ENCODE data around the gene FYCO1.

FYCO1 gene

DNA sequence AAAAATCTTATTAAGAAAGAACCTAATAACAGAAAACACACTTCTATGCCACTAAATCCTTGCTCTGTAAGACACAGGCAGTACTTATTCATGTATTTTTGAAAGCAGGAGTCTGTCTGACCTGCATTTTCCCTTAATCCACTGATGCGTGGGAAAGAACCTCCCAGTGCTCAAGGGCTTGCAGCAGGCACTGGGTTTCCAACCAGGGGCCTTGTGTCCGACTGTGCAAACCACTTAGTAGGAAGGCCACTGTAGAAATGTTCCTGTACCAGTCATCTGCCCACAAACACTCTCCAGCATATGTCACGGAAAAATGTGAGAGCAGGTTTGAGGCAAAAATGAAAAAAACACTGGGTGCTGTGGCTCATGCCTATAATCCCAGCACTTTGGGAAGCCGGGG is 39.9 kb downstream of the FYCO1 start:
- Histone ChIP-seq H2AK5ac (ENCODE audit: low read length) (no peak overlapping the region), H3K4me2 (ENCODE audit: low read length) (no peak overlapping the region), H3K4ac (ENCODE audit: low read depth, low read length) (no peak overlapping the region), H4K5ac (ENCODE audit: low read length) (no peak overlapping the region), H3K18ac (ENCODE audit: low read length) (no peak overlapping the region), H3K79me2 (ENCODE audit: control insufficient read depth, insufficient read depth, low read length) (no peaks in the 10 kb centered on the region), H2BK5ac (ENCODE audit: low read length) (no peak overlapping the region), H3K4me3 (ENCODE audit: low read length) (no peak overlapping the region), H3K79me1 (ENCODE audit: low read length) (no peaks in the 10 kb centered on the region), H4K8ac (ENCODE audit: low read depth, low read length) (no peak overlapping the region), H3K4me1 (ENCODE audit: control insufficient read depth, low read depth, low read length) (no peaks in the 10 kb centered on the region), H3K9ac (ENCODE audit: low read length) (no peak overlapping the region), H2BK120ac (ENCODE audit: low read depth, low read length) (no peak overlapping the region), H3K23ac (ENCODE audit: low read length) (no peak overlapping the region), H3K36me3 (ENCODE audit: control insufficient read depth, insufficient read depth, low read length) (peaks cover 5% of the 10 kb centered on the region), H3K27me3 (ENCODE audit: insufficient read depth, low read length, poor library complexity) (no peaks in the 10 kb centered on the region), H2BK15ac (replicated peaks; ENCODE audit: low read depth) (no peak overlapping the region), H3K56ac (ENCODE audit: low read length) (no peak overlapping the region), H3K27ac (ENCODE audit: low read depth, low read length) (no peak overlapping the region)
- WGBS (ENCODE audit: extremely low coverage, insufficient coverage, low lambda C conversion rate) = no CpG with 5 or more reads among the region's 4 CpGs
- DNase-seq = no peak

DNA sequence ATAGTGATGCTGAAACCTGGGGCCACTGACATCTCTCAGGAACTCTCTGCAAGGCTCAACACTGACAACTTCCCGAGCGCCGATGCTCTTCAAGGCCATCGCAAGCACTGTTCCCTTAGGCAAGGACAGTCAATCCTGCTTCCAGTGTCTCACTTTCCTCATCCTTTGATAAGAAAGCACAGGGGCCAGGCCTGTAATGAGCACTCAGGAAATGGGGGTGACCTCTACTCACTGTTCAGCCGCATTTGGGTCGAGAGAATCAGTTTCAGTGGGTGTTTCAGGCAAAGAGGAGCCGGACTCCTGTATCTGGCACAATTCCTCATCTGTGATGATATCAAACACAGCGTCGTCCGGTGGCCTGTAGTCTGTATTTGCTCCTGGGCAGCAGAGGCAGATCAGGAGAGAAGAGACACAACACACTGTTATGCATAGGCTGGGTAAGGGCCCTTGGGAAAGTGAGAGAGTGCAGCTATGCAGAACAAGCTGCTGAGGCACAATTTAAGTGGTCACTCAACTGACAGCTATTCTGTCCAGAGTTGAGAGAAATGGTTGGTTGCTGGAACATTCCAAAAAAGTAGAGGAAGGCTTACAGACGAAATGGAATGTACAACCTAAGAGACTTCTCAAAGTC is 40.5 kb downstream of the FYCO1 start:
- H2BK120ac ChIP-seq (ENCODE audit: low read depth, low read length) = no peak overlapping the region
- H2BK5ac ChIP-seq (ENCODE audit: low read length) = no peak overlapping the region
- H2AK5ac ChIP-seq (ENCODE audit: low read length) = no peak overlapping the region
- H2BK15ac ChIP-seq (replicated peaks; ENCODE audit: low read depth) = no peak overlapping the region
- no peak for DNase-seq
- H3K9ac ChIP-seq (ENCODE audit: low read length) = no peak overlapping the region
- H3K79me1 ChIP-seq (ENCODE audit: low read length) = no peaks in the 10 kb centered on the region
- H3K4me2 ChIP-seq (ENCODE audit: low read length) = no peak overlapping the region
- H3K27me3 ChIP-seq (ENCODE audit: insufficient read depth, low read length, poor library complexity) = no peaks in the 10 kb centered on the region
- H3K18ac ChIP-seq (ENCODE audit: low read length) = no peak overlapping the region
- WGBS (ENCODE audit: extremely low coverage, insufficient coverage, low lambda C conversion rate) = no CpG with 5 or more reads among the region's 11 CpGs
- H3K27ac ChIP-seq (ENCODE audit: low read depth, low read length) = no peak overlapping the region
- H3K56ac ChIP-seq (ENCODE audit: low read length) = no peak overlapping the region
- H3K4me1 ChIP-seq (ENCODE audit: control insufficient read depth, low read depth, low read length) = no peaks in the 10 kb centered on the region
- no peak overlapping the region for H3K23ac ChIP-seq (ENCODE audit: low read length)
- peaks cover 5% of the 10 kb centered on the region for H3K36me3 ChIP-seq (ENCODE audit: control insufficient read depth, insufficient read depth, low read length)
- no peaks in the 10 kb centered on the region for H3K79me2 ChIP-seq (ENCODE audit: control insufficient read depth, insufficient read depth, low read length)
- no peak overlapping the region for H4K5ac ChIP-seq (ENCODE audit: low read length)
- H4K8ac ChIP-seq (ENCODE audit: low read depth, low read length) = no peak overlapping the region
- H3K4ac ChIP-seq (ENCODE audit: low read depth, low read length) = no peak overlapping the region
- no peak overlapping the region for H3K4me3 ChIP-seq (ENCODE audit: low read length)

DNA sequence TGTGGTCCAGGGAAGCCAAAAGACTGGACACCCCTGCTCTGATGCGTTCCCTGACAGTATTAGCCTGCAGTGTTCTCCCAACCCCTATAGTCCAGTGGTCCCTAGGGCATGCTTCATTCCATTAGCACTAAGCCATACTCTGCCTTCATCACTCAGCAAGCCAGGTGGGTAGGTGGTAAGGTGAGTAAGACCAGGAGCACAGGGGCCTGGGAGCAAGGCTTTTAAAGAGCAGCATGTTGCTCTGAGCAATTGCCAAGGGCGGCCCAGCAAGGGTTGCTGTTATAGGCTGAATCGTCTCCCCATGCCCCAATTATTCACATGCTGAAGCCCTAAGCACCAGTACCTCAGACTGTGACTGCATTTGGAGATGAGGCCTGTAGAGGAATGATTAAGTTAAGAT is 41.3 kb downstream of the FYCO1 start:
- no CpG with 5 or more reads among the region's 3 CpGs for WGBS (ENCODE audit: extremely low coverage, insufficient coverage, low lambda C conversion rate)
- Histone ChIP-seq H3K56ac (ENCODE audit: low read length) (no peak overlapping the region), H3K18ac (ENCODE audit: low read length) (no peak overlapping the region), H3K4me3 (ENCODE audit: low read length) (no peak overlapping the region), H3K23ac (ENCODE audit: low read length) (no peak overlapping the region), H2BK120ac (ENCODE audit: low read depth, low read length) (no peak overlapping the region), H3K4me1 (ENCODE audit: control insufficient read depth, low read depth, low read length) (no peaks in the 10 kb centered on the region), H3K27ac (ENCODE audit: low read depth, low read length) (no peak overlapping the region), H2AK5ac (ENCODE audit: low read length) (no peak overlapping the region), H3K27me3 (ENCODE audit: insufficient read depth, low read length, poor library complexity) (no peaks in the 10 kb centered on the region), H3K79me2 (ENCODE audit: control insufficient read depth, insufficient read depth, low read length) (no peaks in the 10 kb centered on the region), H3K36me3 (ENCODE audit: control insufficient read depth, insufficient read depth, low read length) (peaks cover 5% of the 10 kb centered on the region), H3K4me2 (ENCODE audit: low read length) (no peak overlapping the region), H4K8ac (ENCODE audit: low read depth, low read length) (no peak overlapping the region), H3K9ac (ENCODE audit: low read length) (no peak overlapping the region), H3K79me1 (ENCODE audit: low read length) (no peaks in the 10 kb centered on the region), H4K5ac (ENCODE audit: low read length) (no peak overlapping the region), H2BK5ac (ENCODE audit: low read length) (no peak overlapping the region), H2BK15ac (replicated peaks; ENCODE audit: low read depth) (no peak overlapping the region), H3K4ac (ENCODE audit: low read depth, low read length) (no peak overlapping the region)
- DNase-seq = no peak

DNA sequence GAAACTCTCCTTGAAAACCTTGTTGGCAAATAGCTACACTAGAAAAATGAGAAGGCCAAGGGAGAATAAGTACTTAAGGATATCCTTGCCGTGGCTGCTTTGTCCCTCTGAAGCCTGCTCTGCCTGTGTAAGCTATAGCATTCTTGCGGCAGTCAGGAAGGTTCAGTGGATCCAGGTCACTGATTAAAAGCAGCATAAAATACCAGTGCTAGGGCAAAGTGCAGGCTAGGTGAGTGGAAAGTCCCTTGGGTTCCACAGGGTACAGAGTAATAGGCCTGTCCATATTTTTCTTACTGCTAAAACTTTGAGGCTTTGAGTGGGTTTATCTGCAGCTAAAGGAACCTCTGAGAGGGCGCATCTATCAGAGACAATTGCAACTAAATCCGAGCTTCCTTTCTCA is 42.1 kb downstream of the FYCO1 start:
- H3K36me3 ChIP-seq (ENCODE audit: control insufficient read depth, insufficient read depth, low read length) = peaks cover 5% of the 10 kb centered on the region
- no peak overlapping the region for H2AK5ac ChIP-seq (ENCODE audit: low read length)

DNA sequence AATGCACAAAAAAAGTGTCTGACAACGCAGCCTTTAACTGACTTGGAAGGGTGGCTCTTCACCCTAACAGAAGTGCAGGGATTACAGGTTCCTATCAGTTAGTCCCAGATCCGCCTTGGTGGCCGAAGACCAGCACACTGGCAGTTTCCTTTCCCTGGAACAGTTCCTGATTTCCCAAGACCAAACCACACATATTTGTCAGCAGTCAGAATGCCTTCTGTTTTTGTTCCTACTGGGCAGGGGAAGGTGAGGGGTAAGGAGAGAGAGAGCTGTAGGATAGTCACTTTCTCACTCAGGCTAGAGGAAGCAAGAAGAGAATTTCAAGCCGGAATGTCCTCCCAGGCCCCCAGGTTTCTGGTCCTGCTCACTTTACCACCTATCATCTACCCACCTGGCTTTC is 43.2 kb downstream of the FYCO1 start:
- DNase-seq = no peak
- Histone ChIP-seq H3K79me1 (ENCODE audit: low read length) (no peaks in the 10 kb centered on the region), H2BK120ac (ENCODE audit: low read depth, low read length) (no peak overlapping the region), H4K8ac (ENCODE audit: low read depth, low read length) (no peak overlapping the region), H3K4me2 (ENCODE audit: low read length) (no peak overlapping the region), H3K23ac (ENCODE audit: low read length) (no peak overlapping the region), H4K5ac (ENCODE audit: low read length) (no peak overlapping the region), H2AK5ac (ENCODE audit: low read length) (no peak overlapping the region), H3K27ac (ENCODE audit: low read depth, low read length) (no peak overlapping the region), H3K79me2 (ENCODE audit: control insufficient read depth, insufficient read depth, low read length) (no peaks in the 10 kb centered on the region), H3K4me1 (ENCODE audit: control insufficient read depth, low read depth, low read length) (no peaks in the 10 kb centered on the region), H3K4ac (ENCODE audit: low read depth, low read length) (no peak overlapping the region), H3K18ac (ENCODE audit: low read length) (no peak overlapping the region), H2BK15ac (replicated peaks; ENCODE audit: low read depth) (no peak overlapping the region), H3K27me3 (ENCODE audit: insufficient read depth, low read length, poor library complexity) (no peaks in the 10 kb centered on the region), H3K4me3 (ENCODE audit: low read length) (no peak overlapping the region), H3K36me3 (ENCODE audit: control insufficient read depth, insufficient read depth, low read length) (peaks cover 3% of the 10 kb centered on the region), H2BK5ac (ENCODE audit: low read length) (no peak overlapping the region), H3K56ac (ENCODE audit: low read length) (no peak overlapping the region), H3K9ac (ENCODE audit: low read length) (no peak overlapping the region)
- WGBS (ENCODE audit: extremely low coverage, insufficient coverage, low lambda C conversion rate) = no CpG with 5 or more reads among the region's 4 CpGs

More for the DNA sequence above, 42.1 kb downstream of the FYCO1 start:
- Histone ChIP-seq H3K27me3 (ENCODE audit: insufficient read depth, low read length, poor library complexity) (no peaks in the 10 kb centered on the region), H4K5ac (ENCODE audit: low read length) (no peak overlapping the region), H3K9ac (ENCODE audit: low read length) (no peak overlapping the region), H3K79me1 (ENCODE audit: low read length) (no peaks in the 10 kb centered on the region), H3K4ac (ENCODE audit: low read depth, low read length) (no peak overlapping the region), H4K8ac (ENCODE audit: low read depth, low read length) (no peak overlapping the region), H3K4me3 (ENCODE audit: low read length) (no peak overlapping the region), H2BK120ac (ENCODE audit: low read depth, low read length) (no peak overlapping the region), H2BK15ac (replicated peaks; ENCODE audit: low read depth) (no peak overlapping the region), H3K56ac (ENCODE audit: low read length) (no peak overlapping the region), H3K79me2 (ENCODE audit: control insufficient read depth, insufficient read depth, low read length) (no peaks in the 10 kb centered on the region), H2BK5ac (ENCODE audit: low read length) (no peak overlapping the region), H3K4me1 (ENCODE audit: control insufficient read depth, low read depth, low read length) (no peaks in the 10 kb centered on the region), H3K4me2 (ENCODE audit: low read length) (no peak overlapping the region), H3K27ac (ENCODE audit: low read depth, low read length) (no peak overlapping the region), H3K23ac (ENCODE audit: low read length) (no peak overlapping the region), H3K18ac (ENCODE audit: low read length) (no peak overlapping the region)
- no CpG with 5 or more reads among the region's 4 CpGs for WGBS (ENCODE audit: extremely low coverage, insufficient coverage, low lambda C conversion rate)
- DNase-seq = no peak

DNA sequence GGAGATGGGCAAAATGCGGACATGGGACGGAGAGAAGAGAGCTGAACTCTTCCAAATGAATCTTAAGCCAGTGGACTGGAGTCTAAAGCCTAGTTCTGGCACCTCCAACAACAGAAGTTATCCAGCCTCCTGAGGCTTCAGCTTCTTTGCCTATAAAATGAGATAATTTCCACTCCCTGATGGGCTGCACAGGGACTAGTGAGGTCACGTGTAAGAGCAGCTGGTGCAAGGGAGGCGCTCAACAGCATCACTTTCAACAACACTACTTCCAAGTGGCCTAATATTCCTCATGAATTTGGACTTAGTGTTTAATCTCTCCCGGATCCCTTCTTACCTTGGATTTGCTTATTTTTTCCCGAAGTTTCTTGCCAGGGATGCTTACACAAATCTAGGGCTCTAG is 43.7 kb downstream of the FYCO1 start:
- H2BK120ac ChIP-seq (ENCODE audit: low read depth, low read length) = no peak overlapping the region
- no peak overlapping the region for H3K23ac ChIP-seq (ENCODE audit: low read length)
- no peaks in the 10 kb centered on the region for H3K27me3 ChIP-seq (ENCODE audit: insufficient read depth, low read length, poor library complexity)
- no peak overlapping the region for H2BK15ac ChIP-seq (replicated peaks; ENCODE audit: low read depth)
- H3K4ac ChIP-seq (ENCODE audit: low read depth, low read length) = no peak overlapping the region
- no peak overlapping the region for H3K4me3 ChIP-seq (ENCODE audit: low read length)
- peaks cover 3% of the 10 kb centered on the region for H3K36me3 ChIP-seq (ENCODE audit: control insufficient read depth, insufficient read depth, low read length)
- H2BK5ac ChIP-seq (ENCODE audit: low read length) = no peak overlapping the region
- H3K9ac ChIP-seq (ENCODE audit: low read length) = no peak overlapping the region
- H3K4me1 ChIP-seq (ENCODE audit: control insufficient read depth, low read depth, low read length) = no peaks in the 10 kb centered on the region
- DNase-seq = no peak
- H4K8ac ChIP-seq (ENCODE audit: low read depth, low read length) = no peak overlapping the region
- no CpG with 5 or more reads among the region's 6 CpGs for WGBS (ENCODE audit: extremely low coverage, insufficient coverage, low lambda C conversion rate)
- no peak overlapping the region for H4K5ac ChIP-seq (ENCODE audit: low read length)
- no peak overlapping the region for H2AK5ac ChIP-seq (ENCODE audit: low read length)
- H3K79me2 ChIP-seq (ENCODE audit: control insufficient read depth, insufficient read depth, low read length) = no peaks in the 10 kb centered on the region
- no peak overlapping the region for H3K4me2 ChIP-seq (ENCODE audit: low read length)
- H3K56ac ChIP-seq (ENCODE audit: low read length) = no peak overlapping the region
- no peak overlapping the region for H3K27ac ChIP-seq (ENCODE audit: low read depth, low read length)
- H3K79me1 ChIP-seq (ENCODE audit: low read length) = no peaks in the 10 kb centered on the region
- H3K18ac ChIP-seq (ENCODE audit: low read length) = no peak overlapping the region
